Neural cell (in vitro differentiated cells): ENCODE results near the gene RNF157.
A peak's percentile ranks its signal among the peaks of the same experiment; 100 is the strongest.

ENCODE experiments used
- CTCF ChIP-seq: fragments of 450-650 bp; IDR thresholded peaks from 2 replicates; pipeline ENCODE4 v1.5.1; 2014; ENCODE audit warnings: antibody characterized with exemption, mild to moderate bottlenecking, moderate library complexity; ENCODE audit not compliant: poor library complexity, severe bottlenecking
- EP300 ChIP-seq: fragments of 450-650 bp; conservative IDR thresholded peaks from 2 replicates; pipeline ENCODE4 v1.6.1; 2014; ENCODE audit warnings: antibody characterized with exemption, mild to moderate bottlenecking, moderate library complexity; ENCODE audit not compliant: poor library complexity, severe bottlenecking
- MXI1 ChIP-seq: fragments of 450-650 bp; conservative IDR thresholded peaks from 2 replicates; pipeline ENCODE4 v1.6.1; 2014; ENCODE audit warnings: antibody characterized with exemption, mild to moderate bottlenecking; ENCODE audit not compliant: poor library complexity, severe bottlenecking
- POLR2AphosphoS5 ChIP-seq: IDR thresholded peaks from 2 replicates; pipeline ENCODE4 v1.6.1; 2012
- RAD21 ChIP-seq: fragments of 450-650 bp; conservative IDR thresholded peaks from 2 replicates; pipeline ENCODE4 v1.6.1; 2014; ENCODE audit warnings: antibody characterized with exemption, mild to moderate bottlenecking, moderate library complexity
- REST ChIP-seq: IDR thresholded peaks from 2 replicates; pipeline ENCODE4 v1.6.1; 2012; ENCODE audit warnings: borderline replicate concordance
- TAF1 ChIP-seq: IDR thresholded peaks from 2 replicates; pipeline ENCODE4 v1.6.1; 2012; ENCODE audit warnings: low read depth

GRCh38 chr17:76278952-76279741, 38.9 kb upstream of the RNF157 start:
- TF ChIP-seq TAF1 (no peak), CTCF (peak; percentile 95), RAD21 (peak; percentile 89), REST (no peak), MXI1 (no peak), POLR2AphosphoS5 (no peak), EP300 (no peak)
